ENCODE results near the gene DST. TPM values are rescaled to one million over a fixed set of nuclear protein-coding genes. Genes with fewer than 3 reads are reported as not detected.

DST gene
- total RNA-seq, 2 experiments from 2014 or later, result 5.7 to 6.2 TPM

- H3K4me3 Mint-ChIP-seq, result no peak overlapping the region
- no peak for DNase-seq
- ChIA-PET POLR2A (no interaction called here), CTCF (interaction anchor here (1.4 to 2.9 kb wide), 3 partner anchors 12 to 14 kb away, joined by 4 to 11 read pairs (median 11); no protein-coding TSS in a partner anchor)
- H3K27me3 Mint-ChIP-seq, result peaks cover 15% of the 10 kb centered on the region
- intact Hi-C loops (cut with micrococcal nuclease), result no loop called here
- H3K4me1 Mint-ChIP-seq (ENCODE audit: low read depth), result peaks cover 22% of the 10 kb centered on the region
- H3K9me3 Mint-ChIP-seq, result no peaks in the 10 kb centered on the region
- H3K27ac Mint-ChIP-seq, result no peak overlapping the region
- H3K36me3 Mint-ChIP-seq, result no peaks in the 10 kb centered on the region
Observed at GRCh38 chr6:56607111-56607752, 35.5 kb downstream of the DST start.

GRCh38 chr6:56605435-56605834 lies 37.3 kb downstream of the DST start:
- ChIA-PET POLR2A (no interaction called here), CTCF (interaction anchor here (2.9 kb wide), 1 partner anchor 12 kb away, joined by 11 read pairs; no protein-coding TSS in a partner anchor)
- Mint-ChIP-seq H3K27me3 (peaks cover 15% of the 10 kb centered on the region), H3K4me3 (no peak overlapping the region), H3K9me3 (no peaks in the 10 kb centered on the region), H3K27ac (no peak overlapping the region), H3K36me3 (no peaks in the 10 kb centered on the region), H3K4me1 (ENCODE audit: low read depth) (peaks cover 22% of the 10 kb centered on the region)
- DNase-seq, result no peak
- intact Hi-C loops (cut with micrococcal nuclease), result loop anchor here (1.0 kb wide), 1 partner anchor 11 kb away; no protein-coding TSS in a partner anchor

- Mint-ChIP-seq H3K4me1 (ENCODE audit: low read depth) (peaks cover 22% of the 10 kb centered on the region), H3K27ac (no peak overlapping the region), H3K27me3 (peaks cover 13% of the 10 kb centered on the region), H3K36me3 (no peaks in the 10 kb centered on the region), H3K9me3 (no peaks in the 10 kb centered on the region), H3K4me3 (no peak overlapping the region)
- ChIA-PET CTCF (interaction anchor here (0.6 to 1.5 kb wide), 4 partner anchors 9 to 299 kb away, joined by 3 to 8 read pairs (median 4); no protein-coding TSS in a partner anchor), POLR2A (no interaction called here)
- DNase-seq, result no peak
- intact Hi-C loops (cut with micrococcal nuclease), result no loop called here
Observed at GRCh38 chr6:56604186-56604585, 38.5 kb downstream of the DST start.

GRCh38 chr6:56601390-56601789 lies 41.3 kb downstream of the DST start:
- CTCF ChIA-PET, result no interaction called here

GRCh38 chr6:56595490-56596122 lies 47.1 kb downstream of the DST start:
- H3K27ac Mint-ChIP-seq, result no peak overlapping the region
- ChIA-PET CTCF (interaction anchor here (0.5 to 4.0 kb wide), 22 partner anchors 8 to 283 kb away, joined by 3 to 23 read pairs (median 4); no protein-coding TSS in a partner anchor), POLR2A (no interaction called here)
- no peaks in the 10 kb centered on the region for H3K27me3 Mint-ChIP-seq
- intact Hi-C loops (cut with micrococcal nuclease), result loop anchor here (2.0 to 5.0 kb wide), 2 partner anchors 249 to 613 kb away; no protein-coding TSS in a partner anchor
- DNase-seq, result peak; percentile 64
- H3K36me3 Mint-ChIP-seq, result peaks cover 2% of the 10 kb centered on the region
- H3K4me3 Mint-ChIP-seq, result no peak overlapping the region
- H3K9me3 Mint-ChIP-seq, result no peaks in the 10 kb centered on the region
- peaks cover 30% of the 10 kb centered on the region for H3K4me1 Mint-ChIP-seq (ENCODE audit: low read depth)

More at GRCh38 chr6:56601390-56601789, 41.3 kb downstream of the DST start:
- Mint-ChIP-seq H3K27ac (no peak overlapping the region), H3K27me3 (peaks cover 7% of the 10 kb centered on the region), H3K9me3 (no peaks in the 10 kb centered on the region), H3K4me1 (ENCODE audit: low read depth) (peaks cover 14% of the 10 kb centered on the region), H3K36me3 (no peaks in the 10 kb centered on the region), H3K4me3 (no peak overlapping the region)
- no peak for DNase-seq
- POLR2A ChIA-PET, result no interaction called here
- intact Hi-C loops (cut with micrococcal nuclease), result no loop called here

- POLR2A ChIA-PET, result interaction anchor here (0.7 kb wide), 1 partner anchor 672 kb away, joined by 3 read pairs; no protein-coding TSS in a partner anchor
- peak; percentile 19 for DNase-seq
- H3K27ac Mint-ChIP-seq, result no peak overlapping the region
Observed at GRCh38 chr6:56594699-56595098, 48.0 kb downstream of the DST start.

GRCh38 chr6:56593801-56594318 lies 48.8 kb downstream of the DST start:
- Mint-ChIP-seq H3K27ac (peak overlapping the region; percentile 79), H3K27me3 (no peaks in the 10 kb centered on the region), H3K36me3 (peaks cover 2% of the 10 kb centered on the region), H3K4me1 (ENCODE audit: low read depth) (peaks cover 30% of the 10 kb centered on the region), H3K9me3 (no peaks in the 10 kb centered on the region), H3K4me3 (no peak overlapping the region)
- DNase-seq, result peak; percentile 57
- intact Hi-C loops (cut with micrococcal nuclease), result loop anchor here (1.0 to 2.0 kb wide), 6 partner anchors 11 to 671 kb away; no protein-coding TSS in a partner anchor
- ChIA-PET POLR2A (no interaction called here), CTCF (interaction anchor here (1.0 to 4.0 kb wide), 15 partner anchors 10 to 297 kb away, joined by 3 to 23 read pairs (median 4); no protein-coding TSS in a partner anchor)

More at GRCh38 chr6:56594699-56595098, 48.0 kb downstream of the DST start:
- H3K36me3 Mint-ChIP-seq, result peaks cover 2% of the 10 kb centered on the region
- no peaks in the 10 kb centered on the region for H3K9me3 Mint-ChIP-seq
- no peaks in the 10 kb centered on the region for H3K27me3 Mint-ChIP-seq
- H3K4me1 Mint-ChIP-seq (ENCODE audit: low read depth), result peaks cover 30% of the 10 kb centered on the region
- CTCF ChIA-PET, result interaction anchor here (0.9 to 4.0 kb wide), 21 partner anchors 9 to 279 kb away, joined by 3 to 23 read pairs (median 4); no protein-coding TSS in a partner anchor
- H3K4me3 Mint-ChIP-seq, result no peak overlapping the region
- intact Hi-C loops (cut with micrococcal nuclease), result loop anchor here (1.0 to 5.0 kb wide), 3 partner anchors 11 to 612 kb away; no protein-coding TSS in a partner anchor

- no peaks in the 10 kb centered on the region for H3K9me3 Mint-ChIP-seq
- intact Hi-C loops (cut with micrococcal nuclease), result no loop called here
- CTCF ChIA-PET, result no interaction called here
- POLR2A ChIA-PET, result no interaction called here
- H3K27ac Mint-ChIP-seq, result no peak overlapping the region
- H3K4me1 Mint-ChIP-seq (ENCODE audit: low read depth), result no peaks in the 10 kb centered on the region
- no peak for DNase-seq
- no peak overlapping the region for H3K4me3 Mint-ChIP-seq
- H3K36me3 Mint-ChIP-seq, result no peaks in the 10 kb centered on the region
- no peaks in the 10 kb centered on the region for H3K27me3 Mint-ChIP-seq
Observed at GRCh38 chr6:56582236-56582635, 60.5 kb downstream of the DST start.

- POLR2A ChIA-PET, result no interaction called here
- no peaks in the 10 kb centered on the region for H3K27me3 Mint-ChIP-seq
- CTCF ChIA-PET, result interaction anchor here (2.1 kb wide), 1 partner anchor 11 kb away, joined by 6 read pairs; no protein-coding TSS in a partner anchor
- no peaks in the 10 kb centered on the region for H3K9me3 Mint-ChIP-seq
- H3K36me3 Mint-ChIP-seq, result no peaks in the 10 kb centered on the region
- intact Hi-C loops (cut with micrococcal nuclease), result no loop called here
- no peak for DNase-seq
- no peaks in the 10 kb centered on the region for H3K4me1 Mint-ChIP-seq (ENCODE audit: low read depth)
- no peak overlapping the region for H3K27ac Mint-ChIP-seq
- H3K4me3 Mint-ChIP-seq, result no peak overlapping the region
Observed at GRCh38 chr6:56581296-56581925, 61.3 kb downstream of the DST start.

- no peak overlapping the region for H3K4me3 Mint-ChIP-seq
- no peaks in the 10 kb centered on the region for H3K4me1 Mint-ChIP-seq (ENCODE audit: low read depth)
- intact Hi-C loops (cut with micrococcal nuclease), result no loop called here
- H3K27ac Mint-ChIP-seq, result no peak overlapping the region
- CTCF ChIA-PET, result interaction anchor here (1.5 to 2.1 kb wide), 2 partner anchors 9 to 10 kb away, joined by 4 to 6 read pairs; no protein-coding TSS in a partner anchor
- no peaks in the 10 kb centered on the region for H3K9me3 Mint-ChIP-seq
- no peaks in the 10 kb centered on the region for H3K36me3 Mint-ChIP-seq
- no peak for DNase-seq
- POLR2A ChIA-PET, result no interaction called here
- no peaks in the 10 kb centered on the region for H3K27me3 Mint-ChIP-seq
Observed at GRCh38 chr6:56580271-56580670, 62.4 kb downstream of the DST start.

GRCh38 chr6:56579155-56579851 lies 63.4 kb downstream of the DST start:
- no peaks in the 10 kb centered on the region for H3K36me3 Mint-ChIP-seq
- no peak overlapping the region for H3K27ac Mint-ChIP-seq
- no peaks in the 10 kb centered on the region for H3K4me1 Mint-ChIP-seq (ENCODE audit: low read depth)
- POLR2A ChIA-PET, result no interaction called here
- intact Hi-C loops (cut with micrococcal nuclease), result no loop called here
- peaks cover 2% of the 10 kb centered on the region for H3K27me3 Mint-ChIP-seq
- DNase-seq, result no peak
- CTCF ChIA-PET, result interaction anchor here (0.7 to 2.1 kb wide), 4 partner anchors 8 to 15 kb away, joined by 3 to 6 read pairs (median 4); no protein-coding TSS in a partner anchor
- no peak overlapping the region for H3K4me3 Mint-ChIP-seq
- H3K9me3 Mint-ChIP-seq, result no peaks in the 10 kb centered on the region

Measured in activated CD4-positive, alpha-beta memory T cell treated with anti-CD3 and anti-CD28 coated beads for 36 hours (primary cell).